Measurements from ENCODE around the gene ALDH2.
"Not testable (repeated sequence)": the region's sequence is repeated elsewhere in the genome, so short reads cannot be mapped to it uniquely, and the experiment has no call there.

The ALDH2 gene

GRCh38 chr12:111826992-111827391 lies 60.3 kb downstream of the ALDH2 start (continued):
- no peak for TF ChIP-seq TSHZ2 (CRISPR knock-in tag; IDR thresholded peaks at IDR 0.05)

GRCh38 chr12:111827907-111828306 lies 61.2 kb downstream of the ALDH2 start:
- ATAC-seq, result no peak
- TF ChIP-seq ZNF70 (CRISPR knock-in tag; IDR thresholded peaks at IDR 0.05), result no peak
- no peak for TF ChIP-seq ZFP30 (CRISPR knock-in tag; IDR thresholded peaks at IDR 0.05)
- TF ChIP-seq TOX (CRISPR knock-in tag; IDR thresholded peaks at IDR 0.05; ENCODE audit: borderline replicate concordance), result no peak
- TF ChIP-seq CSDC2 (CRISPR knock-in tag; IDR thresholded peaks at IDR 0.05), result no peak
- TF ChIP-seq GLIS3 (CRISPR knock-in tag; IDR thresholded peaks at IDR 0.05), result no peak
- TF ChIP-seq ESRRG (CRISPR knock-in tag; IDR thresholded peaks at IDR 0.05), result no peak
- no peak for TF ChIP-seq ISL1 (CRISPR knock-in tag; IDR thresholded peaks at IDR 0.05)
- no peak for TF ChIP-seq CSRNP3 (CRISPR knock-in tag; IDR thresholded peaks at IDR 0.05)

- no peak for TF ChIP-seq RARB (CRISPR knock-in tag; IDR thresholded peaks at IDR 0.05)
- TF ChIP-seq SNAI2 (CRISPR knock-in tag; IDR thresholded peaks at IDR 0.05), result no peak
- ATAC-seq, result no peak
Observed at GRCh38 chr12:111828338-111828979, 61.7 kb downstream of the ALDH2 start.

GRCh38 chr12:111829635-111830034 lies 62.9 kb downstream of the ALDH2 start:
- ATAC-seq, result not testable (repeated sequence)

- ATAC-seq, result not testable (repeated sequence)
Observed at GRCh38 chr12:111834740-111835386, 68.1 kb downstream of the ALDH2 start.

- ATAC-seq, result not testable (repeated sequence)
Observed at GRCh38 chr12:111835531-111836181, 68.9 kb downstream of the ALDH2 start.

- TF ChIP-seq CREB5 (CRISPR knock-in tag; IDR thresholded peaks at IDR 0.05; ENCODE audit: low read depth) (no peak), TOX (CRISPR knock-in tag; IDR thresholded peaks at IDR 0.05; ENCODE audit: borderline replicate concordance) (no peak), BACH2 (CRISPR knock-in tag; IDR thresholded peaks at IDR 0.05; ENCODE audit: borderline replicate concordance) (no peak), ISL1 (CRISPR knock-in tag; IDR thresholded peaks at IDR 0.05) (no peak), GLIS3 (CRISPR knock-in tag; IDR thresholded peaks at IDR 0.05) (no peak), OSR1 (CRISPR knock-in tag; IDR thresholded peaks at IDR 0.05) (no peak), CSDC2 (CRISPR knock-in tag; IDR thresholded peaks at IDR 0.05) (no peak), RARB (CRISPR knock-in tag; IDR thresholded peaks at IDR 0.05) (no peak), TCF4 (CRISPR knock-in tag; IDR thresholded peaks at IDR 0.05; ENCODE audit: borderline replicate concordance) (no peak), ZNF8 (CRISPR knock-in tag; IDR thresholded peaks at IDR 0.05) (no peak), TSHZ2 (CRISPR knock-in tag; IDR thresholded peaks at IDR 0.05) (no peak), ZNF565 (CRISPR knock-in tag; conservative IDR thresholded peaks at IDR 0.05; ENCODE audit: low read depth) (no peak), ZFP30 (CRISPR knock-in tag; IDR thresholded peaks at IDR 0.05) (no peak), ZFP3 (CRISPR knock-in tag; IDR thresholded peaks at IDR 0.05) (no peak), ARNTL (CRISPR knock-in tag; IDR thresholded peaks at IDR 0.05; ENCODE audit: borderline replicate concordance, low read depth) (no peak), ZNF70 (CRISPR knock-in tag; IDR thresholded peaks at IDR 0.05) (no peak)
- ATAC-seq, result no peak
Observed at GRCh38 chr12:111838353-111838752, 71.6 kb downstream of the ALDH2 start.
